A549 treated with CORT108297 at 1 μM for 4 hours (cell line): ENCODE results near the gene MED26. TPM values are rescaled to one million over a fixed set of nuclear protein-coding genes. Genes with fewer than 3 reads are reported as not detected.

Experiments used
- total RNA-seq: library from RNA; stranded (reverse); fragments of 200-300 nt; extraction: Qiagen RNA extraction; gene quantifications from 5 replicates; pipeline ENCODE4 v1.2.3, GENCODE V29; 2022

MED26 gene
- 3.5 to 6.0 TPM (median 5.1 TPM) in 5 replicates for total RNA-seq

DNA sequence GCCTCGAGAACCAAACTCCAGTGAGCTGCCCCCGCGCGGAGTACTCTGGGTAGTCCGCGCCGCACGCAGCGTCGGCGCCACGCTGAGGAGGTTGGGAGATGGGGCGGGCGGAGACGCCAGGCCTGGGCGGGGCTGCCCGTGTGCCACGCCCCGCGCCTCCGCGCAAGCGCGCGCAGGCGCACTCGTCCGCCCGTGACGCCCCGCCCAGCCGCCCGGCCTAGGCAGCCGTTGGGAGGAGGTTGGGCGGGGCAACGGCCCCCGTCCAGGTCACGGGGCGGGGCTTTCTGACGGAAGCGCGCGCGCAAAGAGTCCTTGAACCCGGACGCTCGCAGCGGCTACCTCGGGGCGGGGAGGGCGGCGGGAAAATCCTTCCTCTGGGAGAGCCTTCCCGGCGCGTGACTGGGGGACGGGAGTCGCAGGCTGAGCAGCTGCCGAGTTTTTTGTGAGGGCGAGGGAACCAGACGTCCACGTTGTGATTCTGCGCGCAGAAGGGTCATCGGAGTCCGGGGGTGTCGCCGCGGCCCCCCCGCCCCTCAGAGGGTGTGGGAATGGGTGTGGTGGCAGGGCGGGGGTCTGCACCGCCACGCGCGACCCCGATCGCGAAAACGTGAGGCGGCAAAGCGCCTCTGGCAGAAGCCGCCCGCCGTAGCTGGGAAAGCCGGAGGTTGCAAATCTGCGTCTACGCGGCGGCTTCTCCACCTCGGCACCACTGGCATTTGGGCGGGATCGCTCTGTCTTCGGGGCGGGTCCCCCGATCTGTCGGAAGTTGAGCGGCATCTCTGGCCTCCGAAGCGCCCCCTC is at the start of gene MED26:
Gene MED26, minus strand, starts transcription at position 22 of the 801 bp plus-strand sequence. CDS start 261 bp downstream, outside the sequence.

GRCh38 chr19:16660763-16661479 is 32.9 kb upstream of the MED26 start, which contains the start of gene TMEM38A:
TSS of gene TMEM38A (plus strand) at chr19:16661139. CDS start at chr19:16661218, 79 bp downstream.

GRCh38 chr19:16659832-16660708 is 32.1 kb upstream of the MED26 start, which contains the start of gene SMIM7:
TSS of gene SMIM7 (minus strand) at chr19:16660144. CDS start at chr19:16660110, 34 bp downstream.

DNA sequence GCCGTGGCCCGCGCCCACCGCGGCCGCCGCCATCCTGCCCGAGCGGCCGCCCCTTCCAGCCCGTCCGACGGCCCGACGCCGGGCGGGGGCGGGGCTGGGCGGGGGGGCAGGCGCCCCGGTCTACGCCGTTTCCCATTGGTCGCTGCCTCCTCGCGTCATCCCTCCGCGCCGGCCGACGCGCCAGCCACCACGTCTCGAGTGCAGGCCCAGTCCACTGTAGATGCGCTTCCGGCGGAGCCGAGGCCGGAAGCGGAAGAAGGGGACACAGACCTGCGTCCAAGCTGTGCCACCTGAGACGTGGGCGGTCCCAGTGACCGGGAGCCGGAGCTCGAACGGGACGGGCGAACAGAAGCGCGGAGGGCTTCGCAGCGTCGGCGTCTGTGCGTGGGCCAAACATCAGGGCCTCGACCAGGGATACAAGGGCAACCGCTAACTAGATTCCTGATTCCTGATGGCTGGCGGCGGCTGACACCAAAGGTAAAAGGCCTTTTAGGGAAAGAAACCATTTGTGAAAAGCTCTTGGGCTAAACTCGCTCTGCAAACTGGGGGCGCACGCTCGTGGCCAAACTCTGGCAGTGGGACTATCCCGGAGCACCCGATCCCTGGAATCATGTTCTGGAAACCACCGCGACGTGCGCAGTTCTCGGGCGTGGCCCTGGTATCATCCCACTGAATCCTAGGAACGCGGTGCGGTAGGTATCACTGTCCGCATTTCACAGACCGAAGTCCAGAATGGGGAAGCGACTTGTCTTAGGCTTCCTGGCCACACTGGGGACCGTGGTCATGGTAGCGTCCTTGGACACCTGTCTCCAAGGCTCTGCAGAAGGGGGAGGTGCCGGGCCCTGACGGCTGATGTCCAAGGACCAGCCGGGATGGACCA is 55.4 kb downstream of the MED26 start, which contains the start of gene SLC35E1:
Gene SLC35E1, minus strand, starts transcription at position 84 of the 880 bp plus-strand sequence. Its CDS starts 51 bp downstream, at position 33.

DNA sequence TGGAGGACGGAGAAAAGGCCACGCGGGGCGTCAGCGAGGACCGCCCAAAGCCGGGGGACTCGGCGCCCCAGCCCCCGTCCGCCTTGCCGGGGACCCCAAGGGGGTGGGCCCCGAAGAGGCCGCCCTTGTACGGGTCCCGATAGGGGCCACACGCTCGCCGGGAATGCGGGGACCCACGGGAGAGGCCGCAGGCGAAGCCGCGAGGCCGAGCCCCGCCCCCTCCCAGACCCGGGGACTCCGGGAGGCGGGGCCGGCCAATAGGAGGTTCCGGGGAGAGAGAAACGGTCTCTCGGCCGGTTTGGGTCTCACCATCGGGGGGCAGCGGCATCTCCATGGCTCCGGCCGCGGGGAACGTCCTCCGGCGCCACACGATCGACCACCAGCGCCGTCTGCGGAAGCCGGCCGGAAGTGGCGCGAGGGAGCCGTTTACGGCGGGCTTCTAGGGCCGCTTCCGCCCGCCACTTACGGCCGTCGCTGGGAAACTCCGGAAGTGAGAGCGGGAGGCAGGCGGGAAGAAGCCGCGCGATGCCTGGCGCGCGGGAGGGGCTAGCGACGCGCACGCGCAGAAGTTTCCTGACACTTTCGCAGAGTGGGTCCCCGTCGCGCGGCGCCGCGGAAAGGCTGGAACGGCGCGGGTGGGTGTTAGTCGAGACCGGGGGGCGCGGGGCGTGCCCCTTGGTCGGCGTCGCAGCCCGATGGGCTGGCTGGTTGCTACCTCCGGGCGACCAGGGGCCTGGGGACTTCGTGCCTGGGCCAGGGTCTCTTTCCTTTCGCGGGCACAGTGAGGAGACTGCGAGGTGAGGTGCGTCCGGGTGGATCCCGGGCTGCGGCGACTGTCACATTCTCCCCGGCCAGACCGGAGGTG is 85.7 kb downstream of the MED26 start, which contains the start of gene CHERP:
Gene CHERP, minus strand, starts transcription at position 393 of the 865 bp plus-strand sequence. Its CDS starts 59 bp downstream, at position 334.

Other genes starting within 250 kb of the MED26 start
- 14.4 to 16.5 TPM (median 16.3 TPM) in 5 replicates for gene EPS15L1, start 156.2 kb downstream of the MED26 start, total RNA-seq
- gene CALR3, start 132.0 kb downstream of the MED26 start, total RNA-seq, result not detected in 5 replicates
- 2.7 to 3.4 TPM (median 3.3 TPM) in 5 replicates for gene C19orf44, start 131.8 kb downstream of the MED26 start, total RNA-seq
- 27.7 to 33.4 TPM (median 31.9 TPM) in 5 replicates for gene CHERP, start 85.8 kb downstream of the MED26 start, total RNA-seq
- 17.9 to 21.3 TPM (median 19.1 TPM) in 5 replicates for gene SLC35E1, start 55.8 kb downstream of the MED26 start, total RNA-seq
- 68.0 to 85.7 TPM (median 73.9 TPM) in 5 replicates for gene SMIM7, start 31.9 kb upstream of the MED26 start, total RNA-seq
- 1.2 to 1.5 TPM (median 1.3 TPM) in 5 replicates for gene TMEM38A, start 32.9 kb upstream of the MED26 start, total RNA-seq
- not detected in 5 replicates for gene NWD1, start 91.6 kb upstream of the MED26 start, total RNA-seq
- gene SIN3B, start 201.2 kb upstream of the MED26 start, total RNA-seq, result 18.5 to 25.2 TPM (median 23.5 TPM) in 5 replicates